Measurements from ENCODE around the gene HDAC11.
"Not testable (repeated sequence)": the region's sequence is repeated elsewhere in the genome, so short reads cannot be mapped to it uniquely, and the experiment has no call there.

The HDAC11 gene

GRCh38 chr3:13508496-13508895 lies 28.4 kb downstream of the HDAC11 start:
- DNase-seq = no peak

- no peak for DNase-seq
Measured at GRCh38 chr3:13509059-13509815, 29.1 kb downstream of the HDAC11 start.

GRCh38 chr3:13509816-13510192 lies 29.7 kb downstream of the HDAC11 start:
- no peak for DNase-seq

- DNase-seq = no peak
Measured at GRCh38 chr3:13512451-13512850, 32.3 kb downstream of the HDAC11 start.

GRCh38 chr3:13513051-13513912 lies 33.2 kb downstream of the HDAC11 start:
- no peak for DNase-seq

- no peak for DNase-seq
Measured at GRCh38 chr3:13513913-13514517, 33.9 kb downstream of the HDAC11 start.

- DNase-seq = no peak
Measured at GRCh38 chr3:13514639-13515435, 34.7 kb downstream of the HDAC11 start.

- no peak for DNase-seq
Measured at GRCh38 chr3:13515786-13516759, 36.0 kb downstream of the HDAC11 start.

- DNase-seq = no peak
Measured at GRCh38 chr3:13516760-13517135, 36.6 kb downstream of the HDAC11 start.

GRCh38 chr3:13517253-13517977 lies 37.3 kb downstream of the HDAC11 start:
- DNase-seq = no peak

- no peak for DNase-seq
Measured at GRCh38 chr3:13518516-13518953, 38.4 kb downstream of the HDAC11 start.

GRCh38 chr3:13519006-13519791 lies 39.1 kb downstream of the HDAC11 start:
- DNase-seq = no peak

GRCh38 chr3:13520326-13520880 lies 40.3 kb downstream of the HDAC11 start:
- no peak for DNase-seq

- DNase-seq = no peak
Measured at GRCh38 chr3:13521309-13521708, 41.2 kb downstream of the HDAC11 start.

GRCh38 chr3:13521749-13522148 lies 41.6 kb downstream of the HDAC11 start:
- not testable (repeated sequence) for DNase-seq

GRCh38 chr3:13522236-13522635 lies 42.1 kb downstream of the HDAC11 start:
- DNase-seq = no peak

- no peak for DNase-seq
Measured at GRCh38 chr3:13524979-13525669, 45.0 kb downstream of the HDAC11 start.

GRCh38 chr3:13525827-13526625 lies 45.9 kb downstream of the HDAC11 start:
- no peak for DNase-seq

All from NCI-H2029 (cell line).